22Rv1 (cell line): Measurements from ENCODE around the gene LRRC27.

Source experiments
- CTCF ChIP-seq: fragments of 450-650 bp; IDR thresholded peaks from 2 replicates; pipeline ENCODE4 v1.5.1; 2017; ENCODE audit warnings: mild to moderate bottlenecking
- ZFX ChIP-seq: fragments of 450-650 bp; IDR thresholded peaks from 2 replicates; pipeline ENCODE4 v1.6.1; 2017; ENCODE audit warnings: antibody characterized with exemption, borderline replicate concordance

- no peak for TF ChIP-seq CTCF
- TF ChIP-seq ZFX, result no peak
Measured at GRCh38 chr10:132341781-132342180, 9.8 kb downstream of the LRRC27 start.
